Endothelial cell of umbilical vein (primary cell): ENCODE results near the gene MAK. TPM values are rescaled to one million over a fixed set of nuclear protein-coding genes. Genes with fewer than 3 reads are reported as not detected.

Source experiments
- BruUV-seq: library from RNA; stranded (reverse); fragments of 400-500 nt; replicated peaks from 2 replicates; lab custom pipeline; 2021; lab: Mats Ljungman, UMichigan
- CTCF ChIA-PET: fragments of 300-600, 350-600 bp; sonication (Branson Sonifier 250); formaldehyde crosslinking; loops from one replicate; lab custom pipeline; 2021; ENCODE audit warnings: antibody characterized with exemption, inconsistent platforms; lab: Charles Lee
- POLR2A ChIA-PET: fragments of 300-600, 350-600 bp; sonication (Branson Sonifier 250); formaldehyde crosslinking; loops from one replicate; lab custom pipeline; 2021; ENCODE audit warnings: antibody characterized with exemption, inconsistent platforms; lab: Charles Lee
- DNase-seq: peaks from one replicate; pipeline ENCODE4 v3.0.0-alpha.2; 2011; ENCODE audit warnings: low read depth, low spot score
- FAIRE-seq: peaks from 2 replicates; lab custom pipeline; 2011; peaks lifted over from hg19 to GRCh38; lab: Jason Lieb, UNC
- H2AFZ ChIP-seq: 2 replicates; pipeline ENCODE4 v1.6.0; 2012; ENCODE audit warnings: low read depth, low read length, control low read depth, inconsistent platforms
- H3K27ac ChIP-seq: 2 replicates; pipeline ENCODE4 v1.5.1; 2011; ENCODE audit warnings: low read depth, mild to moderate bottlenecking, control low read depth, low read length, moderate library complexity; ENCODE audit not compliant: insufficient read depth
- H3K27me3 ChIP-seq, 2 experiments: 2 replicates each; pipeline versions ENCODE4 v1.6.0 to v1.6.1; 2011; ENCODE audit warnings: low read length in 2 of 2, mixed read lengths in 1 of 2; ENCODE audit not compliant: control insufficient read depth in 2 of 2, insufficient read depth in 2 of 2
- H3K36me3 ChIP-seq, 2 experiments: 2 replicates in 1 of 2; 3 replicates in 1 of 2; pipeline ENCODE4 v1.5.1; 2011; ENCODE audit warnings: low read length in 2 of 2, mild to moderate bottlenecking in 1 of 2, moderate library complexity in 1 of 2; ENCODE audit not compliant: control insufficient read depth in 2 of 2, insufficient read depth in 2 of 2; ENCODE audit errors: extremely low read depth in 1 of 2
- H3K4me1 ChIP-seq: 3 replicates; pipeline ENCODE4 v1.5.1; 2011; ENCODE audit warnings: mild to moderate bottlenecking, low read length; ENCODE audit not compliant: control insufficient read depth, insufficient read depth; ENCODE audit errors: extremely low read depth
- H3K4me2 ChIP-seq: 2 replicates; pipeline ENCODE4 v1.6.1; 2011; ENCODE audit warnings: low read length, control low read depth, mixed read lengths; ENCODE audit not compliant: insufficient read depth
- H3K4me3 ChIP-seq, 3 experiments: fragments of 200-600 bp in 1 of 3; sonication (generic), shearing (Covaris generic) in 1 of 3; replicated peaks in 1 of 3; 2 replicates each; pipeline ENCODE4 v1.5.1; 2011 to 2016; ENCODE audit warnings: control low read depth in 3 of 3, low read length in 3 of 3, mild to moderate bottlenecking in 2 of 3, inconsistent platforms in 1 of 3, low read depth in 1 of 3, moderate library complexity in 1 of 3; ENCODE audit not compliant: insufficient read depth in 1 of 3
- H3K79me2 ChIP-seq: 2 replicates; pipeline ENCODE4 v1.6.0; 2012; ENCODE audit warnings: low read length, inconsistent platforms; ENCODE audit not compliant: control insufficient read depth, insufficient read depth
- H3K9ac ChIP-seq: replicated peaks from 2 replicates; pipeline ENCODE3; 2011; ENCODE audit warnings: low read length, control low read depth; ENCODE audit not compliant: insufficient read depth; ENCODE audit errors: extremely low read depth
- H3K9me1 ChIP-seq: replicated peaks from 3 replicates; pipeline ENCODE4 v1.6.0; 2011; ENCODE audit warnings: mild to moderate bottlenecking, low read length; ENCODE audit not compliant: control insufficient read depth, insufficient read depth; ENCODE audit errors: extremely low read depth
- H3K9me3 ChIP-seq: replicated peaks from 2 replicates; pipeline ENCODE4 v1.5.1; 2012; ENCODE audit warnings: low read length, inconsistent platforms; ENCODE audit not compliant: control insufficient read depth, insufficient read depth
- H4K20me1 ChIP-seq: replicated peaks from 2 replicates; pipeline ENCODE3; 2011; ENCODE audit warnings: mild to moderate bottlenecking, low read length; ENCODE audit not compliant: control insufficient read depth, insufficient read depth; ENCODE audit errors: extremely low read depth
- CTCF ChIP-seq, 2 donors: IDR thresholded peaks; 1 replicate in 1 of 2; 2 replicates in 1 of 2; pipeline ENCODE4 v1.5.1; 2011; ENCODE audit warnings: low read length in 2 of 2, mild to moderate bottlenecking in 2 of 2, moderate library complexity in 2 of 2, control low read depth in 1 of 2, inconsistent platforms in 1 of 2, low read depth in 1 of 2; ENCODE audit not compliant: insufficient read depth in 1 of 2; ENCODE audit errors: extremely low read depth in 1 of 2
- EZH2 ChIP-seq: IDR thresholded peaks from 2 replicates; pipeline ENCODE4 v1.6.1; 2012; ENCODE audit warnings: borderline replicate concordance, low read depth, mild to moderate bottlenecking, moderate library complexity, low read length, inconsistent platforms; ENCODE audit not compliant: severe bottlenecking
- FOS ChIP-seq: IDR thresholded peaks from 2 replicates; pipeline ENCODE4 v1.6.1; 2011; ENCODE audit warnings: mild to moderate bottlenecking, low read length, moderate library complexity, borderline replicate concordance; ENCODE audit not compliant: insufficient read depth
- GATA2 ChIP-seq: IDR thresholded peaks from 2 replicates; pipeline ENCODE4 v1.7.0; 2011; ENCODE audit warnings: low read depth, mild to moderate bottlenecking, moderate library complexity, mixed read lengths, low read length; ENCODE audit not compliant: insufficient read length, insufficient read depth
- JUN ChIP-seq: IDR thresholded peaks from 2 replicates; pipeline ENCODE4 v1.6.1; 2011; ENCODE audit warnings: borderline replicate concordance, low read depth; ENCODE audit not compliant: insufficient read length, insufficient read depth
- MYC ChIP-seq: IDR thresholded peaks from one replicate; pipeline ENCODE4 v1.6.1; 2011; ENCODE audit warnings: mild to moderate bottlenecking, low read depth, low read length
- POLR2A ChIP-seq: IDR thresholded peaks from 2 replicates; pipeline ENCODE4 v1.6.1; 2012; ENCODE audit warnings: low read depth, mild to moderate bottlenecking, control low read depth, low read length
- POLR2AphosphoS5 ChIP-seq: IDR thresholded peaks from 2 replicates; pipeline ENCODE4 v1.6.1; 2012; ENCODE audit warnings: low read depth, mild to moderate bottlenecking, control low read depth, low read length, moderate library complexity; ENCODE audit not compliant: insufficient read depth
- dilution Hi-C: fragments of 300-500 bp; cut with MboI; formaldehyde crosslinking; loops from one replicate; pipeline ENCODE4 v1.15.0; 2019; ENCODE audit warnings: low sequenced_read_pairs; ENCODE audit not compliant: extremely low pct_ligation_motif_present
- intact Hi-C: fragments of 100-400 bp; cut with micrococcal nuclease; formaldehyde crosslinking; loops from one replicate; pipeline ENCODE4 v1.10.0; 2022
- polyA plus RNA-seq, 4 experiments: library from polyadenylated mRNA; depleted of rRNA in 3 of 4; stranded (reverse) in 3 of 4; unstranded in 1 of 4; fragments of >200 nt; gene quantifications; 2 replicates each; pipeline versions ENCODE4 v1.2.1 to v1.2.3, GENCODE V29; 2011 to 2012; ENCODE audit warnings: missing spikeins in 1 of 4
- total RNA-seq: library from RNA; stranded (reverse); gene quantifications from 2 replicates; pipeline ENCODE4 v1.2.3, GENCODE V29; 2021

Gene MAK
- total and polyA plus RNA-seq, 2 donors (not counting 3 experiments of a cell fraction or from before 2014, with no cell fraction given): not detected

DNA sequence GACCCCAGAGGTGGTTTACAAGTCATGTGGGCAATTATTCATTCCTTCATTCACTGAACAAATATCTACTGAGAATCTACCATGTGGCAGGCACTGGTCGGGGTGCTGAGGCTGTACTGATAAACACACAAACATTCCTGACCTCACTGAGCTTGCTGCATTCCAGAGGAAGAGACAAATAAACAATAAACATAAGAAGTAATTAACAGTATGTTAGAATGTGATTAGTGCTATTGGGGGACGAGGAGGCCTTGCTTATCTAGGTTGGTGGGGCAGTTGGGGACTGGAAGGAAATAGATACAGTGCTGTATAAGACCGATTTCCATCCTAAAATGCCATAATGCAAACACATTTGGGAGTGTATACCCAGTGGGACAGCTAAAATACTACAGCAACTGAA is 44.1 kb downstream of the MAK start:
- H3K27me3 ChIP-seq: no peaks in the 10 kb centered on the region
- H3K9me3 ChIP-seq: no peaks in the 10 kb centered on the region
- H3K36me3 ChIP-seq: no peaks in the 10 kb centered on the region
- TF ChIP-seq POLR2AphosphoS5 (no peak), EZH2 (no peak), GATA2 (no peak), JUN (no peak), FOS (no peak), CTCF (IDR thresholded peaks at IDR 0.05; ENCODE audit: extremely low read depth in 1 of 2, insufficient read depth in 1 of 2, low read depth in 1 of 2, low read length in 2 of 2) (no peak), MYC (no peak), POLR2A (no peak)
- H4K20me1 ChIP-seq: no peaks in the 10 kb centered on the region
- intact Hi-C loops: no loop called here
- no peak overlapping the region for H3K9ac ChIP-seq
- no peaks in the 10 kb centered on the region for H3K79me2 ChIP-seq
- no peak overlapping the region for H2AFZ ChIP-seq
- dilution Hi-C loops: no loop called here
- H3K27ac ChIP-seq: no peak overlapping the region
- no peak for FAIRE-seq
- no peak overlapping the region for H3K4me3 ChIP-seq
- no peak for DNase-seq
- no peaks in the 10 kb centered on the region for H3K9me1 ChIP-seq
- ChIA-PET CTCF (interaction anchor here (1.0 to 2.1 kb wide), 3 partner anchors 15 to 316 kb away, joined by 3 to 8 read pairs (median 3); no protein-coding TSS in a partner anchor), POLR2A (no interaction called here)
- no peaks in the 10 kb centered on the region for H3K4me1 ChIP-seq
- no TSS peak for BruUV-seq
- no peak overlapping the region for H3K4me2 ChIP-seq
